Measurements from ENCODE around the gene ALLC.
A peak's percentile ranks its signal among the peaks of the same experiment; 100 is the strongest.

Gene ALLC

DNA sequence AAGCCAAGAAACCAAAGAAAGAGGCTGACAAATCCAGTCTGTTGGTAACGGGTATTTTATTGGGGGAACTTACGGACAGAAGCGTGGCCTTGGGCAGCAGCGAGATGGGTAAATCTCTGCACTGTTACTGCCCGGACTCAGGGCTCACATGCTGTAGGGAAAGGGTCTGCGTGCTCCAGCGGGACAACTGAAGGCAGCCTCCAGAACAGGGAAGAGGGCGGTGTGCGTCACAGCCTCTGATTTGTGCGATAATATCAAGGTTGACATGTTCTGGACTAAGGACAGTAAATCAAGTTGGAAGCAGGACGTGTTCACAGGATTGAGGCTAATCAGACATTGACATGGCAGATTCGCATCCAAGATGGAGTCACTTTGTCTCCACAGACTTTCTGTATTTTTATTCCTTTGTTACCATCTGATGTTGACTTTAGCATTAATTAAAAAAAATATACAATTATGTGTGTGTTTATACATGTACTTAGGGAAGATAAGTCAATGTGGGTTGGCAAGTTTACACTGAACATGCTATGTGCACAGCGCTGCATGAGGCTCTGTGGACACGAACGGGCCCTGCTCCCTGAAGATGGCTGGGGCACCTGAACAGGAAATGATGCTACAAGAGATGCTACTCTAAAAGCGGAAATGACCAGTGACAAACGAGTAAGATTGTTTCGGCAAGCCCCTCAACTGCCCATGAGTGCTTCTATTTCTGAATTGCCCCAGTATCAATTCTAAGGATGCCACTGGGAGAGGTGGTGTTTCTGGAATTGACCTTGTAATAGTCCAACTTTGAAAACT is 22.7 kb downstream of the ALLC start:
- FAIRE-seq = no peak

DNA sequence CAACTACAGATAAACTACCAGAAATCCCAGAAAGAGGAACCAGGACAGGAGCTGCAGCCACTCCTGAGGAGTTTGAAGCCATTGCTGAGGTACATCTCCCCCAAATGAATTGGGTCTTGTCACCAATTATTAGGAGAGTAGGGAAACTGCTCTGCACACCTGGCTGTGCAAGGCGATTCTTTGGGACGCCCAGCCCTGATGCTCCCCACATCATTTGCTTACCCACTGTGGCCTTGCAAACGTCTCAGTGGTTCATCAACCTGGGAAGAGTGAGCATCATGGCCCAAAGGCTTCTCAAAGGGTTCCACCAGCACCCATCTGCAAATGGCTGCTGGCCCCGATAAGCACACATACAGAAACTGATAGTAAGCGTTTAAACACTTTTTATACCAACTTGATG is 23.6 kb downstream of the ALLC start:
- FAIRE-seq = no peak

DNA sequence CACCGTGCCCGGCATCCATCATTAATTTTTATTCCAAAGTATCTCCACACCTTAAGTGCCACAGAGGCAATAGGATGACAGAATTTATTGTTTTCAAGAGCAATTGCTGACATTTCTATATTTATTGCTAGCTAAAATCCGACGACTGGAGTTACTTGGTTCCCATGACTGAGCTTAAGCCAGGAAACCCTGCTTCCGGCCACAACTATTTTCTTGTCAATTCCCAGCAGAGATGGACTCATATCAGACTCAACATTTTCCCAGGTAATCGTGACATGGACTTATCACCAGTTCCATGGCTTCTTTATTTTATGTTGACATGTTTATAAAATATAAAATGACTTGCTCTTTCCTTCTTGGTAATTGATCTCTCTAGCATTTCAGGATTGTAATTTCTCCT is 24.8 kb downstream of the ALLC start:
- FAIRE-seq = no peak

DNA sequence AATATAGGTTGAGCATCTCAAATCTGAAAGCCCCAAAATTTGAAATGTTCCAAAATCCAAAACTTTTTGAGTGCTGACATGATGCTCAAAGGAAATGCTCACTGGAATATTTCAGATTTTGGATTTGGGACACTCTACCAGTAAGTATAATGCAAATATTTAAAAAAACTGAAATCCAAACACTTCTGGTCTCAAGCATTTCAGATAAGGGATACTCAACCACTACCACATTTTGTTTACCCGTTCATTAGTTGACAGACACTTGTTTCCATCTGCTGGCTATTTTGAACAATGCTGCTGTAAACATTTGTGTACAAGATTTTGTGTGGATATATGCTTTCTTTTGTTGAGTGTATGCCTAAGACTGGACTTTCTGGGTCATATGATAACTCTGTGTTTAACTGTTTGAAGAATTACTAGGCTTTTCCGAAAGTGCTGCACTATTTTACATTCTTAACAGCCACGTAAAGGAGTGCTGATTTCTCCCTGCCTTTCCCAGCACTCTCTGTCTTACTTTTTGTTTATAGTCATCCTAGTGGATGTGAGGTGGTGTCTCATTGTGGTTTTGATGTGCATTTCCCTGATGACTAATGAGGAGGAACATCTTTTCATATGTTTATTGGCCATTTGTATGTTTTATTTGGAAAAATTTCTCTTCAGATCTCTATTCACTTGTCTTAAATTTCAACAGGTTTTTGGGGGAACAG is 25.9 kb downstream of the ALLC start:
- FAIRE-seq = peak; percentile 9

DNA sequence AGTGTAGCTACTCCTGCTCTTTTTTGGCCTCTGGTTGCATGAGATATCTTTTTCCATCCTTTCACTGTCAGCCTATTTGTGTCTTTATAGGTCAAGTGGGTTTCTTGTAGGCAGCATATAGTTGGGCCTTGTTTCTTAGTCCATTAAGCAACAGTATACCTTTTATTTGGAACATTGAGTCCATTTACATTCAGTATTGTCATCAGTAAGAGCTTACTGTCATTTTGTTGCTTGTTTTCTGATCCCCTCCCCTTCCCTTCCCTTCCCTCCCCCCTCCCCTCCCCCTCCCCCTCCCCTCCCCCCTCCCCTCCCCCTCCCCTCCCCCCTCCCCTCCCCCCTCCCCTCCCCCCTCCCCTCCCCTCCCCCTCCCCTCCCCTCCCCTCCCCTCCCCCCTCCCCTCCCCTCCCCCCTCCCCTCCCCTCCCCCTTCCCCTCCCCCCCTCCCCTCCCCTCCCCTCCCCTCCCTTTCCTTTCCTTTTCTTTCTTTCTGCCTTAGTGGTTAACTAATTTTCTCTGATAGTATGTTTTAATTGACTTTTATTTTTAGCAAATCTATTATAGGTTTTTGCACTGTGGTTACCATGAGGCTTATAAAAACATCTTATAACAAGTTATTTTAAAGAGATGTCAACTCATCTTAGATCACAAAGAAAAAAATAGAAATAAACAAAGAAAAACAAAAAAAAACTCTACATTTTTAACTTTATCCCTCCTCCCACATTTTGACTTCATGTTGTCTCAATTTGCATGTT is 32.2 kb downstream of the ALLC start:
- no peak for FAIRE-seq

DNA sequence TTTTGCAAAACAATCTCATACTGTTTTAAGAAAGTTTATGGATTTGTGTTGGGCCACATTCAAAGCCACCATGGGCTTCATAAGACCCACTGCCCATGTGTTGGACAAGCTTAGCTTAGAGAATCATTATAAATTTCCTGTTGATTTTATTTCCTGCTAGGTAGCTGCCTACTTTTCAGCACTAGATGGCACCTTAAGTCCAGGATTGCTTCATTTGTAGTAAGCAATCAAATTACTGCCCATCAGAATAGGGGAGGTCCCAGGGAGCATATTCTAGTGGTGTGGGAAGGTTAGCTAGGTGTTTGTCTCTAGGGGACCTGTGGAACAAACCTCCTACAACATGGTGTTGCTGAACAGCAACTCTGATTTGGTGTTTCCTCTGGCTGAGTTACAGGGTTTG is 34.4 kb downstream of the ALLC start:
- peak; percentile 95 for FAIRE-seq

DNA sequence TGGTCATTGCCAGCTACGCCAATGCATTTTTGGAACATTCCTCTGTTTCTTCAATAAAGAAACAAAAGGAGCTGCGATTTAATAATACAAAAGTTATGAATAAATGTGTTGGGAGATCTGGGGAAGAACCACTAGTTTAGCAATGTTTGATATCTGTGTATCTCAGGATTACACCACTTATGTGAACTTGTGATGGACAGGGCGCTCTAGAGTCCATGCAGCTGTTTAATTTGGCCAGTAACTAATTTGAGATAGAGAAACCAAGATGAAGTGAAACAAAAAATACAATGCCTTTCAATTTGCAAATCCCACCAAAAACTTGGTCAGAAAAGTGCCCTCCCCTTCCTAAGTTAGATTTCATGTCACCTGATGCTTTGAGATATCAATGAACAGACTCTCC is 38.5 kb downstream of the ALLC start:
- FAIRE-seq = no peak

DNA sequence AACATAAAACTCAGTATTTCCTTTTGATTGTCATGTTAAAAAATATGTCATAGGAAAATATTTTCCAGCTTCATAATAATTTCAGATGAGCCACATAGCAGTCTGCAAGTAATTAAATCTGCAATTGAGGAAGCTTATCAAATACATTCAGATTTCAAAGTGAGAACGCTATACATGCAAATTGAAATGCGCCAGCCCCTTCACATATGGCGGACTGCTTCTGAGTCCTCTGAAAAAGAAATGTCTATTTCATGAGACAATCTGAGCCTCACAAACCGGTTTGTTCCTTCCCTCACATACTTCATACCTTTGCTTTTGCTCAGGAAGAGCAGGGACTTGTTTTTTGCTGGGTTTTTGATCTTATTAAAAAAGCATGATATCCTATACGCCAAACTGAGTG is 43.1 kb downstream of the ALLC start:
- no peak for FAIRE-seq

DNA sequence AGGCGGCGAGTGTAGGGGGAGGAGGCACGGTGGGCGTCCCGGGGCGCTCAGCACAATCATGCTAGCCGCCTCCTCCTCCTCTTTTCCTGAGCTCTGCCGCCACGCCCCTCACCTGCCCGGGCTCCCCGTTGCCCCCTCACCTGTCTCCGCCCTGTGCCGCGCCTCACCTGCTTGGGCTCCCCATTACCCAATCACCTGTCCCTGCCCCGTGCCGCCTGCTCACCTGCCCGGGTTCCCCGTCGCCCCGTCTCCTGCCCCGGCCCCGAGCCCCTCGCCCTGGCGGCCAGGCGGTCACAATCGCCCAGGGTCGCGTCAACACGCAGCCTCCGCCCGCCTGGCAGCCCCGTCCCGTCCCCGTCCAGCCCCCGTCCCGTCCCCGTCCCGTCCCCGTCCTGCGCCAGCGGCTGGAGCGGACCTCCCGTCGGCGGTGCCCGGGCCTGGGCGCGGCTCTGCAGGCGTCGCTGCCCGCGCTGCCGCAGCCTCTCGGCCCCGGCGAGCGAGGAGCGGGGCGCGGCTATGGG is 45.3 kb downstream of the ALLC start, which contains the start of gene DCDC2C:
DCDC2C (plus strand) TSS at position 340 of the 521 bp plus-strand sequence; CDS start at position 517, 177 bp downstream.
- no peak for FAIRE-seq

DNA sequence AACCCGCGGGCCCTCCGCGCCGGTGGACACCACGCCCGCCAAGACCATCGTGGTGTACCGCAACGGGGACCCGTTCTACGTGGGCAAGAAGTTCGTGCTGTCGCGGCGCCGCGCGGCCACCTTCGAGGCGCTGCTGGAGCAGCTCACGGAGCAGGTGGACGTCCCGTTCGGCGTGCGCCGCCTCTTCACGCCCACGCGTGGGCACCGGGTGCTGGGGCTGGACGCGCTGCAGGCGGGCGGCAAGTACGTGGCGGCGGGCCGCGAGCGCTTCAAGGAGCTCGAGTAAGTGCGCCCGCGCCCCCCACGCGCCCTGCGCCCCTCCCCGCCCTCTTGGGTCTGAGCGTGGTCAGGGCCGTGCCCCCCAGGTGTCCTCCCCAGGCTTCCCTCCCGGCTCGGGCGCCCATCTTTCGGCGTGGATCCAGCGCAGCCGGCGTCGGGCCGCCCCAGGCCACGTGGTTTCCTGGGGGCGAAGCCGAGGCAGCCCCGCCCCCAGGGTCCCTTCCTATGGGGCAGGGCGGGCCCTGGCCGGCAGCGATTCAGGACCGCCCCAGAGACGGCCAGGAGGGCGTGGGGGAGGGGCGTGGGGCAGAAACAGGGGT is 45.9 kb downstream of the ALLC start:
- no peak for FAIRE-seq

DNA sequence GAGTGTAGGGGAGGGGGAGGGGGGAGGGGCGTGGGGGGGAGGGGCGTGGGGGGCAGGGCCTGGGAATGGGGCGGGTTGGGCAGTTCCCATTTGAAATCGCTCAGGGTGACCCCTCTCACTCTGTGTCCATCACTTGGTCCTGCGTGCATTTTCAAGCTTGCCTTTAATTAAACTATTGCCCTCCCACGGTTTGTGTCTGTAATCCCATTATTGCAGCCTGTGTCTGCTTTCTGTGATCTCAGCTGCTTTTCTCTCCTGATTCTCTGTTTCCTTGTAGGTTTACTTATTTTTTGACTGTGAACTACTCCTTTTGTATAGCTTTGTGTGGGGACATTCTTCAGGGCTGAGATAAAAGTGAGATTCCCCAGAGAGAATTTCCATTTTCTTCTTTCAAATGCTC is 46.7 kb downstream of the ALLC start:
- FAIRE-seq = no peak

DNA sequence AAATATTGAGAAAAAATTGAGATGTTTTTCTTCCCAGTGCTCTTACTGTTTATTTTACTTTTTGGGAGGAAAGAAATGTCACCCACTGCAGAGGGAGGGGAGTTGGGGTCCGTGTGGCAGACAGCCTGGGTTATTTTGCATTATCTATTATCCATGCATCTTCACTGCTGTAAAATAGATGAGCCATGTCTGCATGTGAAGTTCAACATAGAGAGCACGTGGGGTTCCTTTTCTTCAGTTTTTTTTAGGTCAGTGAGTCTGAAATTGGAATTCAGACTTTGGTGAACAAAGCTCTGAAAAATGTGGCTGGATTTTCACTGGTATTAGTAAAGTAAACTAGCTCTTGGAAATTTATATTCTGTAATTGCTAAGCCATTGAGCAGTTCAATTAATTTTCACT is 47.8 kb downstream of the ALLC start:
- no peak for FAIRE-seq

DNA sequence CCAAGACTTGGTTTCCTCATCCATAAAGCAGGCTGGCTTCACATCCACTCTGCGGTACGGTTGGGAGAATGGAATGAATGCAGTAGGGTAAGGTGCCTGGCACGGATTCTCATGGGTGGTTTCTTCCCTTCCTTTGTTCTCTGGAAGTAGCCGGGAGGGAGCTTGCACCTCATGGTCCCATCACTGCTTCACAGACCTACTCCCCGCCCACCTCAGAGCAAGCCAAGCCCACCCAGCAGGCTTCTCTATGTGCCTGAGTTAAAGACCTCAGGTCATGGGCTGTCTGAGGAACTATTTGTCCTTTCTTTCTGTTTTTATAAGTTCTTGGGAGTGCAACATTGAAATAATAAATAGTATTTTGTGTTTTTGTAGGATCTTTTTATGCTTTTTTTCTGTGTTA is 48.9 kb downstream of the ALLC start:
- FAIRE-seq = no peak

DNA sequence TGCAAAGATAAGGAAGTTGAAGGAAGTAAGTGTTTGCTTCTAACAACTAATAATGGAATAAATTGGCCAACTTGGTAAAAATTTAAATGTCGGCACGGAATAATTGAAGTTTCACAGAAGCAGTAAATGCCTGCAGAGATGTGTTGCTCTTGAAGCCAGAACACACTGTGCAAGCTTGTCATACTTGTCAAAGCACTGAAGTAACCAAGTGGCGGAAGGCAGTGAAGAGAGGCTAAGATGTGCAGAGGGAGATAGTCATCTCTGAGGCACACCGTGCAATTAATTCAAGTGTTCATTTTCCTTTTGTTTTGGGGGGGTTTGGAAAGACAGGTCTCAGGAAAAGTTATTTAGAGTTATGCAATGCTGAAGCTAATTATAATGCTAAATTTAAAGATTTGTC is 50.6 kb downstream of the ALLC start:
- FAIRE-seq = no peak

DNA sequence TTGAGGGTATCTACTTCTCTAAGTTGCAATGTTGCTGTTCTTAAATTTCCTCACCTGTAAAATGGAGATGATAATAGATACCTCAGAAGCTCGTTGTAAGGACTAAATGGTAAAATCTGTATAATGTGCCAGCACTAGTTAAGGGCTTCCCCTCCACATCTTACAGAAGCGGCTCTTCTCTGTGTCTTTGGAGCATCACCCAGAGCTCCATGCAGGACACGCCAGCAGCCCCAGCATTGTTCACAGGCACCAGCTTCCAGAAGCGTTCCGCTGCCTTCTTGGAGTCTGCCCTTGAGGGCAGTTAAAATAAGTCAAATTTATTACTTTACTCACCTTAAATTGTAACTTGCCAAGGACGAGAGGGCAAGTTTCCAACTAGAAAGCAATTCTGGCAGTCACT is 51.2 kb downstream of the ALLC start:
- FAIRE-seq = no peak

DNA sequence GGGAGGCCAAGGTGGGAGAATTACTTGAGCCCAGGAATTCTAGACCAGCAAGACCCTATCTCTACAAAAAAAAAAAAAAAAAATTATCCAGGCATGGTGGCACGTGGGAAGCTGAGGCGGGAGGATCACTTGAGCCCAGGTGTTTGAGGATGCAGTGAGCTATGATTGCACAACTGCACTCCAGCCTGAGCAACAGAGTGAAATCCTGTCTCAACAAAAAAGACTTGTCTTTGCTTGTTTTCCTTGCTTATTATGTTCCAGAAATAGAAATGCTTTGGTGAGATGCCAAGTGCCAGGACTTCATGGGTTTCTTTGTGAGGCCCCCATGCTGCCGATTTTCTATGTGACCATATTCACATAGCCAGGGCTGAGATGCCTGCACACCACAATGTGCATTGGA is 54.4 kb downstream of the ALLC start:
- no peak for FAIRE-seq

DNA sequence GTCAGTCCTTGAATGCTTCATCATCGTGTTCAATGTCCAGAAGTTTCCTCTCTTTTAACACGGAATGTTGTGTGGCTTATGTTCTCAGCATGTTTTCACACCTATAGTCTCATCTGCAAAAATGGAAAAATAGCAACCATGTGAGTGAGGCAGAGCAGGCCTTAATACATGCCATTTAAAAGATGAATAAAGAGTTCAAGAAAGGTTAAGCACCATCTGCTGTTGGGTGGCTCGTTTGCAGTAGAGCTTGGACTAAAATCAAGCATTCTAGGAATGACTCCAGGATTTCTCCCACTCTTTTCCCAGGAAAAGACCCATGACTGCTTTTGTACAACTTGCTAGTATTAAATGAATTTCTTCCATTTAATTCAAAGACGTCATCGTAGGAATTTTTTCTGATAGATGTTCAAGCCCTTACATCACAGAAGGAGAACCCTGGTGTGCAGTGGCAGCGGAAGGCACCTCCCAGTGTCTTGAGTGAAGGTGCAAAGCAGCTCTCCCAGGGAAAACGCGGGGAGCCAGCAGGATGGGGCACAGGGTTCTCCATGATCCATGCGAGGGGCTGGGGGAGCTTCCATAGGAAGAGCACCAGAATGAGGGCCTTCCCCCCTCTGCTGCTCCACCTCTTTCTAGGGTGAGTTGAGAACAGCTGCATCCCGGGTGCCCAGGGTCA is 55.0 kb downstream of the ALLC start:
- FAIRE-seq = no peak

DNA sequence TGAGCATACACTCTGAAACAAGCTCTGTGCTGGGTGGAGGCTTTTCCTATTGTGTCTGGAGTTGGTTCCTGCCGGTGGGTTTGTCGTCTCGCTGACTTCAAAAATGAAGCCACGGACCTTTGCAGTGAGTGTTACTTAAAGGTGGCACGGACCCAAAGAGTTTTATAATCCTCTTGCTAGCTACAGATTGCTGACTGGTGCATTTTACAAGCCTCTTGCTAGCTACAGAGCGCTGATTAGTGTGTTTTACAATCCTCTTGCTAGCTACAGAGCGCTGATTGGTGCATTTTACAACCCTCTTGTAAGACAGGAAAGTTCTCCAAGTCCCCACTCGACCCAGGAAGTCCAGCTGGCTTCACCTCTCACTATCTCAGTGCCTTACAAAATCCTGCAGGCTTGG is 60.7 kb downstream of the ALLC start:
- no peak for FAIRE-seq

DNA sequence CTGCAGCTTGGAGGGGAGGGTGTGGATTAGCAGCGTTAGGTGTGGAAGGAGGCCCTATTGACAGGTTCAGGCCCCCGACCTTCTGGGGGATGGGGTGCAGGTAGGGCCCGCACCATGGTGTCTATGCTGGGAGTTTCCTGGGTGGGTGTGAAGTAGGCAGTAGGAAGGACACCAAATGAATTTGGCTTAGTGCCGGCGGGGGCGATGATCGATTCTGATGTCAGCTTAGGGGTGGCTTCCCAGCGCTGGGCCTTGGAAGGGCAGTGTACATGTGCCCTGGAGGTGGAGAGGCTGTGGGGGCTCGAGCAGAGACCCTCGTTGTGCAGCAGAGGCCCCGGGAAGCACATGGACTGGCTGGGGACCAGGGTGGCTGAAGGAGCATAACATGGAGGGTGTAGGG is 67.0 kb downstream of the ALLC start:
- no peak for FAIRE-seq

DNA sequence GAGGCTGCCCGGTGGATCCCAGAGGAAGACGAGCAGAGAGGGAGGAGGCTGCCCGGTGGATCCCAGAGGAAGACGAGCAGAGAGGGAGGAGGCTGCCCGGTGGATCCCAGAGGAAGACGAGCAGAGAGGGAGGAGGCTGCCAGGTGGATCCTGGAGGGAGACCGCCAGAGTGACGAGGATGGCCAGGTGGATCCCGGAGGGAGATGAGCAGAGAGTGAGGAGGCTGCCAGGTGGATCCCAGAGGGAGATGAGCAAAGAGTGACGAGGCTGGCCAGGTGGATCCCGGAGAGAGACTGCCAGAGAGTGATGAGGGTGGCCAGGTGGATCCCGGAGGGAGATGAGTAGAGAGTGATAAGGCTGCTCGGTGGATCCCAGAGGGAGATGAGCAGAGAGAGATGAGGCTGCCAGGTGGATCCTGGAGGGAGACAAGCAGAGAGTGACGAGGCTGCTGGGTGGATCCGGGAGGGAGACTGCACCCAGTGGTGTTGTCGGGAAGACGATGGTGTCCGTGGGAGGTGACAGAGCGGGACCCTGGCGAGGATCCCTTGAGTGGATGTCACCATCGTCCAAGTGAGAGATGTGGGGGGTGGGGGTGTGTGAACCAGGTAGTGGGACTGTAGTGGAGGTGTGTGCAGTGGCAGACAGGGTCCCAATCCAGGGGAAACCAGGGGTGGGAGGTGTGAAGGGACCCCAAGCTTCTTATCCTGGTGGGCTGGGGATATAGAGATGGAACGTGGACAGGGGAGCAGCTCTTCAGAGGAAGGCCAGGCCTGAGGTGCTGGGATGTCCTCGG is 67.7 kb downstream of the ALLC start:
- FAIRE-seq = no peak

DNA sequence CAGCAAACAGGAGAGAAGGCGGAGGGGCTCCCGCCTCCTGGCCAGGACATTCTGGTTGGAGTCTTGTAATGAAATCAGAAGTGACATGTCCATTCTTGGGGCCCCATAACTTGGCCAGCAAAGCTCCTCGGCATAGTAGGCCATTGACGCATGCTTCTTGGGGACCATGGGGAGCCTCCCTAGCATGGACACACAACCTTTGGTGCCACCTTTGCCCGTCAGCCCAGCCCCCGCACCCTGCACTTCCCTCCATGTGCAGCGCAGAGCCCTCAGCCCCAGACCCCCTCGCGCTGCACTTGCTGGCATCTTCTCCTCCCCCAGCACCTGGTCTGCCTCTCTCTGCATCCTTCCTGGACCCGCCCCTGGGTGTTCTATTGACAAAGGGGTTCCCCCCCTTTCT is 68.5 kb downstream of the ALLC start:
- no peak for FAIRE-seq
